Stimulated activated CD4-positive, alpha-beta T cell treated with anti-CD3 and anti-CD28 coated beads, Interleukin-1b, Interleukin-23, amount 100 ng/mL, for 1 hour (primary cell): ENCODE measurements around the gene ACVR1.

ENCODE experiments used
- DNase-seq, 2 donors: peaks; one replicate each; pipeline ENCODE4 v3.0.0-alpha.2; 2020; ENCODE audit warnings: low read depth in 2 of 2

Gene ACVR1

DNA sequence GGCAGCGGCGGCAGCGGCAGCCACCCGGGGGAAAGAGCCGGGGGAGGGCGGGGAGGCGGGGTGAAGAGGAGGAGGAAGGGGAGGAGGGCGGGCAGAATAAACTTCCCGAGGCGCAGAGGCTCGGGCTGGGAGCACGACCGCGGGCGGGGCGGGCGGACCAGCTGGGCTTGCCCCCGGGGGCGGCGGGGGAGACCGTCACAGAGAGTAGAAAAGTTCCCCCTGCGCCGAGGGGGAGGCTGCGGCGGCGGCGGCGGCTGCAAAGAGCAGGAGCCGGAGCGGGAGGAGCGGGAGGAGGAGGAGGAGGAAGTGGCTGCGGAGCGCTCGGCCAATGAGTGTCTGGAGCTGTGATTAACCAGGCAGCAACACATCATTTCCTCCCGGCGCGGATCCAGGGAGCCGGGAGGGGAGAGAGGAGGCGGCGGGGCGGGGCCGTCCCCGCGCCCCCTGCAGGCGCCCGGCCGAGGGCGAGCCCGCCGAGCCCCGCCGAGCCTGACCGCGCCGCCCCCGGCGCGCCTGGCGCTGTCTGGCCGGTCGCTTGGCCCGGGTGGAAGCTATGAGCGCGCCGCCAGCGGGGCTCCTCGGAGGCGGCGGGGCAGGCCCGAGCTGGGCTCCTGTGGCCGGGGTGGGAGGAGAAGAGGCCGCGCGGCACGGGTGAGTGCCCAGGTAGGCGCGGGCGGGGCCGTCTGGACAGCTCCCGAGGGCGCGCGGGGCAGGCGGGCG lies at the start of gene ACVR1:
Gene ACVR1, minus strand, starts transcription at position 265 of the 720 bp plus-strand sequence. CDS start 76,837 bp downstream, outside the sequence.
- DNase-seq, result peak; percentile 33 to 50

DNA sequence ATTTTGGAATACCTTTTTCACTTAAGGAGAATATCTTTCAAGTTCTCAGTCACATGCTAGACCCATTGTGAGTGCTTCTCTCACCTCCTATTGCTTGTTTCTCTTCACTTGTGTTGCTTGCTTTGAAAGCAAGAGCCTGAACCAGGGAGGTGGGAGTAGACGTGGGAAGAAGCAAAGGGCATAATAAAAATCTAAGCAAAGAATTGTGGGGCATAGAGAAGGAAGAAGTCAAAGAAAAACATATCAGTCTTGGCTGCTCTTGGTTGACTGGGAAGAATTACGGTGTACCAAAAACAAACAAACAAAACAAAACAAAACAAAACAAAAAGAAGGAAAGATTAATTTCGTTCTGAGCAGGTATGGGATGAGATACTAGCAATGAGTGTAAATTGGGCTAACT lies 48.9 kb upstream of the ACVR1 start:
- no peak for DNase-seq

DNA sequence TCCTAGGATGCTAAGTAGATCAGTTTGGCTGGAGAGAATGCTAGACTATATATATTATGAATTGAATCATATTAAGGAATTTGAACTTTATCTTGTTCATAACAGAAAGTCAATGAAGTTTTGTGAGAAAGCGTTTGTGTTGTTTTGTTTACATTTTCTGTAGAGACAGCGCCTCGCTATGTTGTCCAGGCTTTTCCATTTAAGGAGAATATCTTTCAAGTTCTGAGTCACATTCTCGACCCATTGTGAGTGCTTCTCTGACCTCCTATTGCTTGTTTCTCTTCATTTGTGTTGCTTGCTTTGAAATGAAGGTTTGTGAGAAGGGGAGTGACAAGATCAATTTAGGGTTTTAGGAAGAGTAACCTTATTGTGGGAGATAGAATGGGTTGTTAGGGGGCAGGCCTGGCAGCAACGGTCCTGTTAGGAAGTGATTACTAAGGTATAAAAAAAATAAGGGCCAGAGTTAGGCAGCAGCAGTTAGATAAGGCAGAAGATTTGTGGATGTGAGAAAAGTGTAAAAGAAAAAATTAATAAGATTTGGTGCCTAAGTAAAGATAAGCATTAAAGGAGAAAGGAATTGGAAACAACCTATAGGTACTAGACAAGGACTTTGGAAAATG lies 47.6 kb upstream of the ACVR1 start:
- no peak for DNase-seq

DNA sequence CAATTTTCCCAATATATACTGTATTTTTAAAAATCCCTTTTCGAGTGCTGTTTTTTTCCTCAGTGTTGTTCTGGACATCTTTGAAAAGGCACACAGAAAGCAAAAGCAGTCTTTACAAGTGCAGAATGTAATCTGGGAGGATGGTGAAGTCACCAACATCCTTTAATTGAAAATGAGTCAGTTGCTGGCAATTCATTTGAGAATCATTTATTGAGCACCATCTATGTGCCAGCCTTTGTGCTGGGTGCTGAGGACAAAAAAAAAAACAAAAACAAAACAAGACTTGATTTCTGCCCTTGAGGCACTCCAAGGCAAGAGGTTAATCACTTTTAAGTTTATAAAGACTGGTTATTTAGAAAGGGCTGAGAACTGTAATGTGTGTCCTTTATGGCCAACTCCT lies 46.7 kb upstream of the ACVR1 start:
- DNase-seq, result no peak

DNA sequence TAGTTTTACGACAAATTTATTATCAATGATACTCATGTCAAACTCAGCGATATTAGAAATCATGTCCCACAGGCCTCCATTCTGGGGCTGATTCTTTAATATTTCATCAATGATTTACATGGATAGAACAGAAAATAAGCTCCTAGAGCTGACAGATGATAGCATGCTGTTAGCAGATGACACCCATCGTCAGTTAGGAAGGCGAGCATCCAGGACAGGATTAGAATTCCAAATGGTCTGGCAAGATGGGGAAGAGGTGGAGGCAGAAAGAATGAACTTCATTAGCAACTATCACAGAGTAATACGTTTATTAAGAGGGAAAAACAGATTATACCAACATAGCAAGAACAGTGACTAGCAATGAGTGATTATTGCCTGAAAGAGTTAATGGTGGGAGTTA lies 46.2 kb upstream of the ACVR1 start:
- no peak for DNase-seq

DNA sequence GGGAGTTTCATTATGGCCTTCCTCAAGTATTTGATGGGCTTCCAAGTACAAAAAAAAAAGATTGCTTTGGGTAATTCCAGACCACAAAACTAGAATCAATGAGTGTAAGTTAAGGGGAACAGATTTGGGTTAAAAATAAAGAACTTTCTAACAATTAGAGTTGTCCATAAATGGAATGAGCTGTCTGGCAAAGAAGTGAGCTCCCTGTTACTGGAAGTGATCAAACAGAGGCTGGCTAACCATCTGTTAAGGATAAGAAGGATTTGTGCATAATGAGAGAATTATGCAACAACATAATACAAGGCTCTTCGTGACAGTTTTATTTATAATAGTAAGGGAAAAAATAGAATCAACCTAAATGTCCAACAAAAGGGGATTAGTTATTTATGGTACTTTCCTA lies 44.6 kb upstream of the ACVR1 start:
- DNase-seq, result no peak

DNA sequence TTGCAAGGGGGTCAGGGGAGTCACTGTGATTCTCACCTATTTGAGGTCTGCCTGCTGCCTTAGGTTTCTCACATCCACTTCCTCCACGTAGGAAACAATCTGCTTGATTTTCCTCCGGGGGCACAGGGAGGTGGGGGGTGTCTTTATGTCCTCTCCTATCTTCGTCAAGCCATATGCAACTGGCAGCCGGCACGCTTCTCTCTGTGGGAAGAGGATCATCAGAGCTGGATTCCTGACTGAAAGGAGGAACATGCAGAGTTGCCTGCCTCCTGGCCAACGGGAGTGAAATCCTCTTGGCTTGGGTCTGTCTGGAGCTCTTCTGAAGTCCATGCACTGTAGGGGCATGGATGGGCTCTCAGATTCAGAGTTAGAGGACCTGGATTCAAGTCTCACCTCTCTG lies 43.1 kb upstream of the ACVR1 start:
- DNase-seq, result no peak

DNA sequence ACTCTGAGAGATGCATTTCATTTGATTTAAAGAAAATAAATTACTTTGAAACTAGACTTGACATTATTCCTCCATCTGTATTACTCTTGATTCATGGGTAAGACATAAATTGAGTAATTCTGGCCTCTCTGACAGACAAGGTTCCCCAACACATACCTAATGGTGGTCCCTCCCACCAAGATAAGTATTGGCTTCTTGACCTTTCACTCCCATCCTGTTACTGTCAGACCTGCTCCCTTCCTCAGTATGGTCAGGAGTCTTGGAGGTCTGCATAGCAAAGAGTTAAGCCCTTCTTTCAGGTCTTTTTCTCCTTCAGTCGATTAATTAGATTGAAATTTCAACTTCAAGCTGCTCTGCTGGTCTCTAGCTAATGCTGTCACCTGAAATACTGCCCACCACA lies 42.2 kb upstream of the ACVR1 start:
- no peak for DNase-seq

DNA sequence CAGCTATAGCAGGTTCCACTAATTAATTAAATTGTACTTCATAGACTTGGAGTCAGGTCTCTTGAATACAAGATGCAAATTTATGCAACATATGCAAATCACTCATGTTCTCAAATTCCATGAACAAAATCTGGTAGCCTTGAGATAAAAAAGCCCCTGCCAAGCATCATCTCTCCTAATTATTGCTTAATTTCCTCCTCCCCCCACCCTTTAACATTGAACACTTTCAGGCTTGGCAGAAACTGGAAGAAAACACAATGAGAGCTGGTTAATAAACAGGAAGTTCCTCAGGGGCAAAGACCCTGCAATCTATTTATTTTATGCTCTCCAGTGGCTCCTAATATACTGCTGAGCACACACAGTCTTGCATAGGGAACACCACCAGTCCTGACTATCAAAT lies 35.6 kb upstream of the ACVR1 start:
- DNase-seq, result no peak

DNA sequence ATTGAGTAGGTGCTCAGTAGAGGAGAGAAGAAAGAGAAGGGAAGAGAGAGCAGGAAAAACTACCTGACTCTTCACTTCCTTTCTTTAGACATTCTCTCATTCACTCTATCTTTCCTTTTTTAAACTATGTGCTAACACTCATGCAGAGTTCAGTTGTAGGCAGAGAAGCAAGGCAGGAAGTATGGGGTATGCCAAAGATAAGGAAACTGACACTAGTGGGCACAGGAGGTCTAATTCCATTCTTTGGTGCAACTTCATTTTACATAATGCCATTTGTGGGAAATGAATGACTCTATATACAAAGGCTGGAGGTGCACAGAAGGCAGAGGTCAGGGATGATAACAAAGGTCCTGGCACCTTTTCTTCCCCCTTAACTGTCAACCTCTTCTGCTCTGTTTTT lies 35.1 kb upstream of the ACVR1 start:
- no peak for DNase-seq

DNA sequence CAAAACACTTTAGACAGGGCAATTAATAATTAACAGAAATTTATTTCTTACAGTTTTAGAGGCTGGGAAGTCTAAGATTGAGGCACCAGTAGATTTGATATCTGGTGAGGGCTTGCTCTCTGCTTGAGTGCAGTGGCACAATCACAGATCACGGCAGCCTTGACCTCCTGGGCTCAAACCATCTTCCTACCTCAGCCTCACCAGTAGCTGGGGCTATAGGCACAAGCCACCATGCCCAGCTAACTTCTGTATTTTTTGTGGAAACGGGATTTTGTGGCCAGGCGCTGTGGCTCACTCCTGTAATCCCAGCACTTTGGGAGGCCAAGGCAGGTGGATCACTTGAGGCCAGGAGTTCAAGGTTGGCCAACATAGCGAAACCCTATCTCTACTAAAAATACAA lies 29.0 kb upstream of the ACVR1 start:
- no peak for DNase-seq

DNA sequence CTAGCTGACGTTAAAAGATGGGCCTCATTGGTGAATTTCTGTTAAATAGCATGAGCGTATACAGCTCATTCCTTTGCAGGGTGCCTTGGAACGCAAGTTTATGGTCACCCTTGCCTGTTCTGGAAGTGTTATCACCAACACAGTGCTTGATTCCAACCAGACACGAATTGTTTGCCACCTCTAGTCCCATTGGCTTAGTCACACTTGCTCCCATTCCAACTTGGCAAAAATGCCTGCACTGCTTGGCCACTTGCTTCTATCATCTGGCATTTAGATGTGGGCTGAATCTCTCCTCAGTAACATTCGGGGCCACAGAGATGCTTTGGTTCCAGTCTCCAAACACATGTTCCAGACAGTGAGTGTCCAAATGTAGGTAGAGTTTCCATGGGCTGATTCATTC lies 27.5 kb upstream of the ACVR1 start:
- no peak for DNase-seq

DNA sequence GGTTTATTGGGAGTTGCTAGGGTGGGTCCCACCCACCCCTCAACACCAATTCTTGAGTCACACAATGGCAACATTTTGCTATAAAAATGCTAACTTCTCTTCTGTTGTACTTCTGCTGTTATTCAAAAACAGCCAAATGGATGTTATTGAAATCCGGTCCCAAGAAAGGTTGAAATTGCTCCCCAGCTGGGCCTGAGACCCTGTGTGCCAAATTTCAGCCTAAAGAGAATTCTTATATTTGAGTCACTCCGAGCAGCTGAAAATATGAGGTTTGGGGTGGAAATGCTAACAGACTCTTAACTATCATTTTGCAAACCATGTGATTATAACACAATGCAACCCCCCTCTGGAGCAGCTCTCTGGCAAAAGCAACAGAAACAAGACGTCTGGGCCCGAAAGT lies 27.0 kb upstream of the ACVR1 start:
- DNase-seq, result no peak

DNA sequence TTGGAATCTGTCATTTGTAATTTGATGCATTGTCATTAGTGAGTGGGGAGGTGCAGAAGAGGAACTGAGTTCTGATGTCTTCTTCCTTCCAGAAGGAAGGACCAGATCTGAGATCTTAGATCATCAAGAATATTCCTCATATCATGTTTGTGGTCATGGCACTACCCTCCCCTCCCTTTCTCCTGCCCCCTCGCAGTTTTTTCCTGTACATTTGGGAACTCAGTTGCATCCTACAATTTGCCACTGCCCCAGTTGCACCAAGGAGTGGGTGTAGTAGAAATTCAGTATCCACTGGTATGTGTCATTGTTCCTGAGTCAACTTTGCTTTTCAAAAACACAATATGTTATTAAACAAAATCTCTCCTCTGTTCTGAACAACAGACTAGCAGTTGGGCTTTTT lies 26.6 kb upstream of the ACVR1 start:
- DNase-seq, result no peak

DNA sequence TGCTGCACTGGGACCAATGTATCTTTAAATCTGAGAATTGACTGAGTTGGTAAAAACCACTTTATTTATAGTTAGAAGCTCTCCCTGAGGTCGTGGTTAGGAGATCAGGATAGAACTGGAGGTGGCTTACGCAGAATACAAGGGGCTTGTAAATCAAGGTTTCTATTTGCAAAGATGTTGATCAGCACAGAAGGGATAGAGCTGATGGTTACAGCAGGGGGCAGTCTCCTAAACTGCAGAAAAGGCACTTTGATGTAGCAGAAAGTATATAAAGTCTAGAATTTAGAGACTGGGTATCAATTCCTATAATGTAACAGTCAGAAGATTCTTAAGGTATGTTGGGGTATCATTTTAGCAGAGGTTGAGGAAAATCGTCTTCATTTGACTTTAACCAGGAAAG lies 25.2 kb upstream of the ACVR1 start:
- DNase-seq, result no peak

DNA sequence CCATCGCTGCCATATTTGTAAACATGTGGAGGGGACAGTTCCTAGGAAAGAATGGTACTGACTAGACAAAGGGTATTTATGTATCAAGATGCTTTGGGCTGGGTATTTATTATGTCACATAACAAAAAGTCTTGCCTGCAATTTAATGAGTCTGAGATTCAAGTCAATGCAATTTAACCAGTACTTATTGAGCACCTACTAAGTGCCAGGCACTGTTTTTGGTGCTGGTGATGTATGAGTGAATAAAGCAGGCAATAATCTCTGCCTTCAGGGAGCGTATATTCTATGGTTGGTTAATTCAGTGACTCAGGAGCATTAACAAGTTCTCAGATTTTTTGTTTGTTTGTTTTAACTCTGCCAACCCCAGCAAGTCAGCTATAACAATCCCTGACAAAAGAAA lies 24.6 kb upstream of the ACVR1 start:
- no peak for DNase-seq

DNA sequence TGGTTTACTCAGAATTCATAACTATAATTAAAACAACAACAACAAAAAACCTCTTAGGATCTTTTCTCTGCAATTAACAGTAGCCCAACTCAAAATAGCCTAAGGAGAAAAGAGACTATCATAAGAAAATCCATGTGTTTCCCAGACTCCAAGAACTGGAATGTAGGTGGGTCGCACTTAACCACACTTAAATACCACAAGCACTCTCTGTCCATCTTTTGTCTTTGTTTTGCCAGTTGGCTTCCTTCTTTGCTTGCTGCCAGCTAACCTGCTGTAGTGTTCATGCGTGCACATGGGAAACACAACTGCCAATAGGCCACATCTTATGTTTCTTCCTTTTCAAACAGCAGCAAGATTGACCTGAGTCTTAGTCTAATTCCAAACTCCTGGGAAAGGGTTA lies 24.1 kb upstream of the ACVR1 start:
- no peak for DNase-seq

DNA sequence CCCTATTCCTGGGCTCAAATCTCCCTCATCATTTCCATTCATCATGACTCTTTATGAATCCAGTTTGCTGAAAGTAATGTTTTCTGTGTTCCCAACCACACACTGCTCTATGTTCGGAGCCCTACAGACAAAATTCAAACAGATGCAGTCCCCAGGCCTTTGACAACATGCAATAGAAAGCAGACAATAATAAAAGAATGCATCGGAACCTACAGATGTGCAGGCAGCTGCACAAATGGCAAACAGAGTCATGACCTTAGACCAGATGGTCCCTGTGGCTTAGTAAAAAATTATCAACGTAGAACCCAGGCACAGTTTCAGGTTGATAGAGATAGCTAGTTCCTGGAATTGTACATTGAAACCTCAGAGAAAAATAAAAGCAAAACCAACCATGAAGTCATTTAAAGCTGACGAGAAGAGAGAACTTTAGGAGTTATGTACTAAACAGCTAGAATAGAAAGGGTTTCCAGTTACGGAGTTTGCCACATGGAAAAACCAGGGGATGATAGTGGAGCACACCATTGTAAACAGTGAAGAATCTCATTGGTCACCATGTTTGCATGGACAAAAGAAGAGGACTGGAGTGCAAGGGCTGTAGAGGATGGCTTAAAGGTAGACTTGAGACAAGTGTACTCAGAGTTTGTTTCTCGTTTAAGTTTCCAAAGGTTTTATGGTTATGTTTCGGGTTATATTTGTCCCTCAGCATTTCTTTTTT lies 23.2 kb upstream of the ACVR1 start:
- DNase-seq, result no peak

DNA sequence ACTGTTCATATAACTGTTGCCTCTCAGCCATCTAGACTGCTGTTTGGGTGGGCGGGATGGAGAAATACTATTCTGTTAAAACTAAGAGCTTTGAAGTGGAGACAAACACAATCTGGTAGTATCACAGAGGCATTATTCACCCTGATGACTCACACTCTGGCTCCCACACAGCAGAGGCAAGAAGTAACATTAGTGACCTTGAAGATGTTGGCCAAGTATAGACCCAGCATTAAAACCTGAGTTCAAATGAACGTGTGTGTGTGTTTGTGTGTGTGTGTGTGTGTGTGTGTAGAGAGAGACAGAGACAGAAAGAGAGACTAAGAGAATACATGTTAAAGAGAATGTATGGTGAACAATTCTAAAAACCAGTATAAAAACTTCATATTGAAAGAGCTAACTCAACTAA lies 22.5 kb upstream of the ACVR1 start:
- DNase-seq, result peak in 1 of 2 donors; percentile 41

DNA sequence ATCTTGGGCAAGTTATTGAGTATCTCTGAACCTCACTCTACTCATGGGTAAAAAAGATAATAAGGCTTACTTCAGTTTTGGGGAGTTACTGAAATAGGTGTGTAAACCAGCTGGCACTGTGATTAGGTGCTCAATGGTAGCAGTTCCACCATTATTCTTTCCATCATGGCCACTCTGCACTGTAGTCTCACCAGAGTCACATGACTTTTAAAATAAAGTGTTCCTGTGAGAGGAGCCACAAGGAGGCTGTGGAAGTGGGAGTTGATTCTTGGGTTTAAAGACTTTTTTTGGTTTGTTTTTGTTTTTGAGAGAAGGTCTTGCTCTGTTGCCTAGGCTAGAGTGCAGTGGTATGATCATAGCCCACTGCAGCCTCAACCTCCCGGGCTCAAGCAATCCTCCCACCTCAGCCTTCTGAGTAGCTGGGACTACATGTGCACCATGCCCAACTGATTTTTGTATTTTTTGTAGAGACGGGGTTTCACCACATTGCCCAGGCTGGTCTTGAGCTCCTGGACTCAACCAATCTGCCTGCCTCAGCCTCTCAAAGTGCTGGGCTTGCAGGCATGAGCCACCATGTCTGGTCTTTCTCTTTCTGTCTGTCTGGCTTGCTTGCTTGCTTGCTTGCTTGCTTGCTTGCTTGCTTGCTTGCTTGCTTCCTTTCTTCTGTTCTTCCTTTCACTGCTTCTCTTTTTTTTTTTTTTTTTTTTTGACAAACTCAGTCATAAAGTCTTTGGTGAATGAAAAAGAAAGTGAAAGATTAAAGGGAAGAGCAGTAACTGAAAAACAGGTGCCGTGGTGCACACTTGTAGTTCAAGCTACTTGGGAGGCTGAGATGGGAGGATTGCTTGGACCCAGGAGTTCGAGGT lies 21.2 kb upstream of the ACVR1 start:
- DNase-seq, result no peak

DNA sequence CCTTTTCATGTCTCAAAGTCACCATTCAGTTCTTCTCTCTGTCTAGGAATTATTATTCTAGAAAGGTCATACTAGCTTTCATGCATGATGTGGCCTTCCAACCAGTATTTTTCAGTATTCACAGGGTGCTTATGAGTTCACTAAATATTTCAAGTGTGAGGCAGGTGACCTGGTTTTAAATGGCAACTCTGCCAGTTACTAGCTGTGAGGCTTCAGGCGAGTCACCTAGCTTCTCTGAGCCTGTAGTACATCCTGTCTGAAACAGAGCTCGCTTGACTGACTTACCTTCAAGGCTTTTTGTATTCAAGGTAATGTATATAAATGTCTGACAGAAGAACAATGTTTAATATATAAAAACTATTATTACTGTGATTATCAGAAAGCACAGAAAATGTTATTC lies 19.4 kb upstream of the ACVR1 start:
- DNase-seq, result no peak
